Natural killer cell (primary cell): ENCODE measurements around the gene EDIL3. TPM values are rescaled to one million over a fixed set of nuclear protein-coding genes. Genes with fewer than 3 reads are reported as not detected.

Experiments used
- ATAC-seq, 3 donors: fragments of 150-1000 bp in 2 of 3; fragments of 200-7000 bp in 1 of 3; cut with Tn5 transposase; 1 replicate in 1 of 3; 2 replicates in 2 of 3; pipeline ENCODE4 v1.10.0; 2021; ENCODE audit warnings: mild to moderate bottlenecking in 2 of 3, moderate library complexity in 2 of 3
- DNase-seq, 2 donors: peaks; one replicate each; pipeline versions ENCODE4 v3.0.0 to v3.0.0-alpha.2; 2013 to 2021; ENCODE audit warnings: mixed read lengths in 1 of 2
- H3K27ac ChIP-seq: one replicate; pipeline ENCODE4 v1.5.1; 2013; ENCODE audit warnings: mild to moderate bottlenecking, low read length
- H3K27me3 ChIP-seq: one replicate; pipeline ENCODE4 v1.6.1; 2013; ENCODE audit warnings: low read length; ENCODE audit not compliant: control insufficient read depth, insufficient read depth
- H3K36me3 ChIP-seq: one replicate; pipeline ENCODE4 v1.6.1; 2013; ENCODE audit warnings: low read length; ENCODE audit not compliant: control insufficient read depth, insufficient read depth
- H3K4me1 ChIP-seq: one replicate; pipeline ENCODE4 v1.6.1; 2013; ENCODE audit warnings: low read length; ENCODE audit not compliant: control insufficient read depth, insufficient read depth
- H3K4me3 ChIP-seq: one replicate; pipeline ENCODE4 v1.5.1; 2013; ENCODE audit warnings: low read length
- H3K9me3 ChIP-seq: one replicate; pipeline ENCODE4 v1.6.1; 2013; ENCODE audit warnings: low read length; ENCODE audit not compliant: control insufficient read depth, insufficient read depth
- H3K27ac Mint-ChIP-seq, 2 donors: one replicate each; pipeline ENCODE4 v1.8.0; 2022; ENCODE audit warnings: mild to moderate bottlenecking in 2 of 2, mixed read lengths in 2 of 2, moderate library complexity in 1 of 2
- H3K27me3 Mint-ChIP-seq, 2 donors: one replicate each; pipeline ENCODE4 v1.8.0; 2022; ENCODE audit warnings: low read depth in 2 of 2, mixed read lengths in 2 of 2
- H3K36me3 Mint-ChIP-seq: one replicate; pipeline ENCODE4 v1.8.0; 2022; ENCODE audit warnings: mixed read lengths
- H3K4me1 Mint-ChIP-seq, 2 donors: one replicate each; pipeline ENCODE4 v1.8.0; 2022; ENCODE audit warnings: mixed read lengths in 2 of 2
- H3K4me3 Mint-ChIP-seq: one replicate; pipeline ENCODE4 v1.8.0; 2022; ENCODE audit warnings: mild to moderate bottlenecking, moderate library complexity, mixed read lengths
- H3K9me3 Mint-ChIP-seq, 2 donors: one replicate each; pipeline ENCODE4 v1.8.0; 2022; ENCODE audit warnings: mixed read lengths in 2 of 2
- WGBS: methylation state at CpG from one replicate; pipeline ENCODE4 v1.1.7; 2013; ENCODE audit warnings: missing lambda C conversion rate; ENCODE audit not compliant: insufficient coverage; 5-methylcytosine and 5-hydroxymethylcytosine counted together
- intact Hi-C: fragments of 100-400 bp; cut with micrococcal nuclease; formaldehyde crosslinking; loops from one replicate; pipeline ENCODE4 v1.14.2; 2022
- total RNA-seq, 4 donors: library from RNA; stranded (reverse); fragments of 120-200 nt in 1 of 4; gene quantifications; one replicate each; pipeline versions ENCODE4 v1.2.3 to v1.2.4, GENCODE V29; 2013 to 2022
- TF ChIP-seq, protein P1 (sequence below): fragments of 200-600 bp; IDR thresholded peaks from one replicate; pipeline ENCODE4 v1.8.0; 2022; ENCODE audit warnings: antibody characterized with exemption

EDIL3 gene
- total RNA-seq, 3 donors from 2014 or later (not counting 1 experiment from before 2014, with no cell fraction given) = not detected

DNA sequence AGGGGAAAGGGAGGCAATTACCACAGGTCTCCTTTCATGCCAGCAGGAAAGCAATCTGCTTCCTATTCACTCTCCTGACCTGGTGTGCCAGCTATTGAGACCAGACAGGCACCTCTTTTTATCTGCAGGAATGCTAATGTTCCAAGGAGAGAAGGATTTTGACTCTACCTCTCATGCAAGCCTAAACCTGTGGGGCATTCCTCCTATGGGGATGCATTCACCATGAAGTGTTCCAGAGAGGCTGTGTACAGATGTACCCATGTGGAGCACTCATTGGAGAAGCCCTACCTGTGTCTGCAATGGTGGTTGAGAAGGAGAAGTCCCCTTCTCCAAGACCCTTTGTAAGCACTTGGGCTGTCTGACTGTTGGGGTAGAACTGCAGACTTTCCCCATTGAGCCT lies 45.4 kb upstream of the EDIL3 start:
- H3K4me1 ChIP-seq = no peaks in the 10 kb centered on the region
- H3K36me3 ChIP-seq = no peaks in the 10 kb centered on the region
- ATAC-seq (no peak), DNase-seq (no peak)
- no peaks in the 10 kb centered on the region for H3K9me3 ChIP-seq
- intact Hi-C loops = no loop called here
- no peak overlapping the region for H3K27ac ChIP-seq
- Mint-ChIP-seq H3K27ac (no peak overlapping the region), H3K36me3 (no peaks in the 10 kb centered on the region), H3K9me3 (peaks cover 3 to 8% of the 10 kb centered on the region in 2 donors), H3K4me1 (no peaks in the 10 kb centered on the region), H3K27me3 (no peaks in the 10 kb centered on the region), H3K4me3 (no peak overlapping the region)
- no peaks in the 10 kb centered on the region for H3K27me3 ChIP-seq
- H3K4me3 ChIP-seq = no peak overlapping the region
- TF ChIP-seq, protein P1, sequence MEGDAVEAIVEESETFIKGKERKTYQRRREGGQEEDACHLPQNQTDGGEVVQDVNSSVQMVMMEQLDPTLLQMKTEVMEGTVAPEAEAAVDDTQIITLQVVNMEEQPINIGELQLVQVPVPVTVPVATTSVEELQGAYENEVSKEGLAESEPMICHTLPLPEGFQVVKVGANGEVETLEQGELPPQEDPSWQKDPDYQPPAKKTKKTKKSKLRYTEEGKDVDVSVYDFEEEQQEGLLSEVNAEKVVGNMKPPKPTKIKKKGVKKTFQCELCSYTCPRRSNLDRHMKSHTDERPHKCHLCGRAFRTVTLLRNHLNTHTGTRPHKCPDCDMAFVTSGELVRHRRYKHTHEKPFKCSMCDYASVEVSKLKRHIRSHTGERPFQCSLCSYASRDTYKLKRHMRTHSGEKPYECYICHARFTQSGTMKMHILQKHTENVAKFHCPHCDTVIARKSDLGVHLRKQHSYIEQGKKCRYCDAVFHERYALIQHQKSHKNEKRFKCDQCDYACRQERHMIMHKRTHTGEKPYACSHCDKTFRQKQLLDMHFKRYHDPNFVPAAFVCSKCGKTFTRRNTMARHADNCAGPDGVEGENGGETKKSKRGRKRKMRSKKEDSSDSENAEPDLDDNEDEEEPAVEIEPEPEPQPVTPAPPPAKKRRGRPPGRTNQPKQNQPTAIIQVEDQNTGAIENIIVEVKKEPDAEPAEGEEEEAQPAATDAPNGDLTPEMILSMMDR = no peak

DNA sequence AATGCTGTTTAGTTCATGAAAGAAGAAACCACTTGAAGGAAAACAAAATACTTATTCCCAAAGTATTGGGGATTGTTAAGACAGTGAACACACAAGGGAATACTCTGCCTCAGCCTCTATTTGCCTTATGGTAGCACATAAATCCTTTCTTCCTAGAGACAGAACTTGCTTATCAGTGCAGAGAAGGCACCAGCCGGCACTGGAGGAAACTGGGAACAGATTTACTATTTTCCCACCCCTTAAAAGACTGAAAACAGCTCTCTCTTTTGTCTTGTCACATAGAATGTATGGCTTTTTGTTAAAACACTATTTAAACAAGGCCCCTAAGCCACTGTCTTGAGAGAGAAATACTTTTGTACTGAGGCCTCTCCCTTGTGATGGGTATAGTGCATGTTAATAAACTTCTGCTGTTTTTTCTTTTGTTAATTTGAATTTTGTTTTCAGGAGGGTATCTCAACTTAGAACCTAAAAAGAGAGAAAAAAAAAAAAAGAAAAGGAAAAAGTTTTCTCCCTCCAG lies 40.7 kb upstream of the EDIL3 start:
- no peak overlapping the region for H3K4me3 ChIP-seq
- H3K27me3 Mint-ChIP-seq = no peaks in the 10 kb centered on the region
- H3K9me3 ChIP-seq = no peaks in the 10 kb centered on the region
- intact Hi-C loops = no loop called here
- no peak for ATAC-seq
- H3K4me1 Mint-ChIP-seq = no peaks in the 10 kb centered on the region
- no peak overlapping the region for H3K27ac ChIP-seq
- H3K36me3 ChIP-seq = no peaks in the 10 kb centered on the region
- no peaks in the 10 kb centered on the region for H3K36me3 Mint-ChIP-seq
- WGBS = 64% methylated on average over 1 of the region's 1 CpG
- H3K9me3 Mint-ChIP-seq = peaks cover 6 to 9% of the 10 kb centered on the region in 2 donors
- no peak overlapping the region for H3K27ac Mint-ChIP-seq
- no peak for DNase-seq
- H3K27me3 ChIP-seq = no peaks in the 10 kb centered on the region
- no peak overlapping the region for H3K4me3 Mint-ChIP-seq
- TF ChIP-seq, protein P1 = no peak
- H3K4me1 ChIP-seq = no peaks in the 10 kb centered on the region

DNA sequence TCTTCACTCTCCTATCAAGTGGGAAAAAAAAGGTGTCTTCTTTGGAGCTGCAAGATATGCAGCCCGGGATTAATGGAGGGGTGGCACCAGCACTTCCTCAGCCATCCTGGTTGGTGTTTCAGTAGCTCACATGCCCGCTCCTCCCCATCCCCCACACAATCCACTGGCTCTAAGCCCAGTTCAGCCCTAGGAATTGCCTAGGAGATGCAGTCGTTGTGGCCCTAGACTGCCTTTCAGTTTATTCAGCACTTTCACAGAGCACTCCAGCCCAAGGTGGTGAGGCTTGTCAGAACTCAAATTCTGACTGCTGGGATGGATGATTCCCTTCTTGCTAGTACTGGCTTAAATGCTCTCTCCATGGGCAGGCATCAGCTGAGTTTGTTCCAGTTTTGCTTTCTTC lies 35.1 kb upstream of the EDIL3 start:
- Mint-ChIP-seq H3K4me1 (no peaks in the 10 kb centered on the region), H3K4me3 (no peak overlapping the region), H3K9me3 (peaks cover 6 to 7% of the 10 kb centered on the region in 2 donors), H3K27me3 (no peaks in the 10 kb centered on the region), H3K27ac (no peak overlapping the region), H3K36me3 (no peaks in the 10 kb centered on the region)
- intact Hi-C loops = no loop called here
- H3K36me3 ChIP-seq = no peaks in the 10 kb centered on the region
- H3K4me1 ChIP-seq = no peaks in the 10 kb centered on the region
- no peak overlapping the region for H3K27ac ChIP-seq
- TF ChIP-seq, protein P1 = no peak
- peaks cover 9% of the 10 kb centered on the region for H3K9me3 ChIP-seq
- WGBS = 87% methylated on average over 3 of the region's 3 CpGs
- no peak for ATAC-seq
- DNase-seq = no peak
- no peak overlapping the region for H3K4me3 ChIP-seq
- H3K27me3 ChIP-seq = no peaks in the 10 kb centered on the region
